HEK293 (cell line): ENCODE data around the gene TTLL7.

Source experiments
- CTCF ChIA-PET: fragments of 350-600 bp; formaldehyde crosslinking; extraction: SDS; loops from one replicate; lab custom pipeline; 2021; ENCODE audit warnings: antibody characterized with exemption; lab: Yijun Ruan, JAX
- POLR2A ChIA-PET: fragments of 300-600 bp; formaldehyde crosslinking; extraction: SDS; loops from one replicate; lab custom pipeline; 2020; ENCODE audit warnings: antibody characterized with exemption, inconsistent platforms; lab: Yijun Ruan, JAX
- H3K27ac ChIP-seq: fragments of 200-500 bp; sonication (Bioruptor generic); 2 replicates; pipeline ENCODE4 v1.5.1; 2014; ENCODE audit warnings: low read depth, low read length, control low read depth, inconsistent platforms; ENCODE audit errors: extremely low read depth
- H3K36me3 ChIP-seq, 2 experiments: fragments of 200-500 bp in 1 of 2; sonication (Bioruptor generic) in 1 of 2; 1 replicate in 1 of 2; 2 replicates in 1 of 2; pipeline ENCODE4 v1.5.1; 2014 to 2017; ENCODE audit warnings: inconsistent platforms in 2 of 2, low read length in 2 of 2; ENCODE audit not compliant: control insufficient read depth in 2 of 2, insufficient read depth in 1 of 2
- H3K4me1 ChIP-seq: fragments of 200-500 bp; sonication (Bioruptor generic); 2 replicates; pipeline ENCODE4 v1.5.1; 2014; ENCODE audit warnings: mild to moderate bottlenecking, low read length, inconsistent platforms; ENCODE audit not compliant: control insufficient read depth, insufficient read depth
- H3K4me3 ChIP-seq: 2 replicates; pipeline ENCODE4 v1.5.1; 2011; ENCODE audit warnings: low read depth, mild to moderate bottlenecking, control low read depth, low read length, moderate library complexity
- H3K9me3 ChIP-seq: fragments of 200-500 bp; sonication (Bioruptor generic); 2 replicates; pipeline ENCODE4 v1.5.1; 2014; ENCODE audit warnings: low read depth, low read length, inconsistent platforms; ENCODE audit not compliant: control insufficient read depth, insufficient read depth
- BCL11B ChIP-seq: fragments of 450-650 bp; formaldehyde crosslinking; IDR thresholded peaks from 2 replicates; pipeline ENCODE4 v1.5.1; 2016; ENCODE audit warnings: low read depth, missing biosample characterization, missing genetic modification characterization
- KLF1 ChIP-seq: fragments of 450-650 bp; formaldehyde crosslinking; IDR thresholded peaks from 2 replicates; pipeline ENCODE4 v1.5.1; 2016; ENCODE audit warnings: missing biosample characterization, missing genetic modification characterization
- MEIS1 ChIP-seq: sonication (generic); formaldehyde crosslinking; IDR thresholded peaks from 2 replicates; pipeline ENCODE4 v1.8.1; 2022; ENCODE audit warnings: missing genetic modification reagents, mild to moderate bottlenecking, borderline replicate concordance
- SALL2 ChIP-seq: fragments of 450-650 bp; formaldehyde crosslinking; IDR thresholded peaks from 2 replicates; pipeline ENCODE4 v1.5.0; 2017; ENCODE audit warnings: missing biosample characterization, mild to moderate bottlenecking, missing genetic modification characterization, borderline replicate concordance
- SCRT1 ChIP-seq: fragments of 450-650 bp; formaldehyde crosslinking; IDR thresholded peaks from 2 replicates; pipeline ENCODE4 v1.5.1; 2016; ENCODE audit warnings: missing biosample characterization, missing genetic modification characterization, borderline replicate concordance
- SP3 ChIP-seq: fragments of 450-650 bp; formaldehyde crosslinking; IDR thresholded peaks from 2 replicates; pipeline ENCODE4 v1.5.1; 2016; ENCODE audit warnings: missing biosample characterization, missing genetic modification characterization
- SP7 ChIP-seq: fragments of 450-650 bp; formaldehyde crosslinking; IDR thresholded peaks from 2 replicates; pipeline ENCODE4 v1.5.1; 2016; ENCODE audit warnings: missing biosample characterization, missing genetic modification characterization
- TCF7L2 ChIP-seq: IDR thresholded peaks from 2 replicates; pipeline ENCODE4 v1.6.1; 2011; ENCODE audit warnings: low read depth, mild to moderate bottlenecking, inconsistent platforms, low read length, moderate library complexity, borderline replicate concordance
- WT1 ChIP-seq: fragments of 450-650 bp; formaldehyde crosslinking; IDR thresholded peaks from 2 replicates; pipeline ENCODE4 v1.5.1; 2016; ENCODE audit warnings: missing biosample characterization, missing genetic modification characterization
- ZBTB44 ChIP-seq: fragments of 450-650 bp; IDR thresholded peaks from 2 replicates; pipeline ENCODE4 v1.5.1; 2018; ENCODE audit warnings: missing biosample characterization, mild to moderate bottlenecking, missing genetic modification characterization
- ZEB2 ChIP-seq: fragments of 450-650 bp; formaldehyde crosslinking; IDR thresholded peaks from 2 replicates; pipeline ENCODE4 v1.5.1; 2016; ENCODE audit warnings: missing biosample characterization, missing genetic modification characterization
- ZFP3 ChIP-seq: fragments of 450-650 bp; formaldehyde crosslinking; IDR thresholded peaks from 2 replicates; pipeline ENCODE4 v1.5.1; 2016; ENCODE audit warnings: low read depth, missing biosample characterization, missing genetic modification characterization
- ZIC2 ChIP-seq: fragments of 450-650 bp; formaldehyde crosslinking; IDR thresholded peaks from 2 replicates; pipeline ENCODE4 v1.5.1; 2016; ENCODE audit warnings: missing biosample characterization, missing genetic modification characterization
- ZNF10 ChIP-seq: fragments of 450-650 bp; formaldehyde crosslinking; IDR thresholded peaks from 2 replicates; pipeline ENCODE4 v1.5.1; 2017; ENCODE audit warnings: missing biosample characterization, missing genetic modification characterization
- ZNF121 ChIP-seq: fragments of 450-650 bp; formaldehyde crosslinking; IDR thresholded peaks from 2 replicates; pipeline ENCODE4 v1.5.1; 2016; ENCODE audit warnings: missing biosample characterization, missing genetic modification characterization
- ZNF132 ChIP-seq: fragments of 450-650 bp; formaldehyde crosslinking; IDR thresholded peaks from 2 replicates; pipeline ENCODE4 v1.5.1; 2017; ENCODE audit warnings: missing biosample characterization, missing genetic modification characterization, borderline replicate concordance
- ZNF18 ChIP-seq: fragments of 450-650 bp; formaldehyde crosslinking; IDR thresholded peaks from 2 replicates; pipeline ENCODE4 v1.5.1; 2016; ENCODE audit warnings: missing biosample characterization, missing genetic modification characterization
- ZNF23 ChIP-seq: fragments of 450-650 bp; formaldehyde crosslinking; IDR thresholded peaks from 2 replicates; pipeline ENCODE4 v1.5.1; 2016; ENCODE audit warnings: missing biosample characterization, missing genetic modification characterization, borderline replicate concordance
- ZNF274 ChIP-seq, 2 experiments: fragments of 200-500 bp in 1 of 2; fragments of 450-650 bp in 1 of 2; sonication (Bioruptor generic) in 1 of 2; formaldehyde crosslinking in 1 of 2; IDR thresholded peaks; 2 replicates each; pipeline versions ENCODE4 v1.5.1 to v1.6.1; 2014 to 2016; ENCODE audit warnings: borderline replicate concordance in 1 of 2, inconsistent platforms in 1 of 2, low read length in 1 of 2, missing biosample characterization in 1 of 2, missing genetic modification characterization in 1 of 2
- ZNF311 ChIP-seq: fragments of 450-650 bp; formaldehyde crosslinking; IDR thresholded peaks from 2 replicates; pipeline ENCODE4 v1.5.1; 2017; ENCODE audit warnings: missing biosample characterization, missing genetic modification characterization, borderline replicate concordance
- ZNF423 ChIP-seq: fragments of 450-650 bp; formaldehyde crosslinking; IDR thresholded peaks from 2 replicates; pipeline ENCODE4 v1.5.1; 2016; ENCODE audit warnings: missing biosample characterization, missing genetic modification characterization
- ZNF585B ChIP-seq: fragments of 450-650 bp; formaldehyde crosslinking; IDR thresholded peaks from 2 replicates; pipeline ENCODE4 v1.5.1; 2016; ENCODE audit warnings: missing biosample characterization, missing genetic modification characterization
- ZNF677 ChIP-seq: fragments of 450-650 bp; IDR thresholded peaks from 2 replicates; pipeline ENCODE4 v1.5.0; 2018; ENCODE audit warnings: missing biosample characterization, mild to moderate bottlenecking, missing genetic modification characterization, moderate library complexity
- ZSCAN23 ChIP-seq: fragments of 450-650 bp; formaldehyde crosslinking; IDR thresholded peaks from 2 replicates; pipeline ENCODE4 v1.5.1; 2016; ENCODE audit warnings: missing biosample characterization, missing genetic modification characterization
- ZSCAN5A ChIP-seq: fragments of 450-650 bp; formaldehyde crosslinking; IDR thresholded peaks from 2 replicates; pipeline ENCODE4 v1.5.1; 2016; ENCODE audit warnings: missing biosample characterization, missing genetic modification characterization

Gene TTLL7

GRCh38 chr1:83829106-83829505 lies 169.8 kb downstream of the TTLL7 start:
- CTCF ChIA-PET: interaction anchor here (0.7 kb wide), 1 partner anchor 258 kb away, joined by 4 read pairs; no protein-coding TSS in a partner anchor
- Histone ChIP-seq H3K36me3 (no peaks in the 10 kb centered on the region), H3K4me3 (no peak overlapping the region), H3K9me3 (no peaks in the 10 kb centered on the region; the same call in 1 of the 2 replicates), H3K4me1 (no peaks in the 10 kb centered on the region), H3K27ac (no peak overlapping the region)
- TF ChIP-seq ZNF423: no peak
- TF ChIP-seq SCRT1 (tag by site-specific recombination): no peak
- TF ChIP-seq ZNF311: no peak
- no peak for TF ChIP-seq ZNF18 (tag by site-specific recombination)
- TF ChIP-seq ZEB2 (tag by site-specific recombination): no peak
- TF ChIP-seq TCF7L2: no peak
- no peak for TF ChIP-seq ZSCAN23
- no peak for TF ChIP-seq ZNF23
- no peak for TF ChIP-seq SP7 (tag by site-specific recombination)
- TF ChIP-seq BCL11B (tag by site-specific recombination): no peak
- TF ChIP-seq KLF1 (tag by site-specific recombination): no peak
- TF ChIP-seq ZNF274 (IDR thresholded peaks at IDR 0.05; ENCODE audit: low read length): no peak
- TF ChIP-seq ZNF274 (tag by site-specific recombination; IDR thresholded peaks at IDR 0.05; ENCODE audit: borderline replicate concordance): no peak
- TF ChIP-seq ZNF121: no peak
- TF ChIP-seq SP3 (tag by site-specific recombination): no peak
- no peak for TF ChIP-seq ZIC2
- POLR2A ChIA-PET: no interaction called here

- Histone ChIP-seq H3K36me3 (no peaks in the 10 kb centered on the region), H3K4me1 (no peaks in the 10 kb centered on the region), H3K27ac (no peak overlapping the region), H3K9me3 (no peaks in the 10 kb centered on the region; the same call in 1 of the 2 replicates), H3K4me3 (no peak overlapping the region)
- CTCF ChIA-PET: interaction anchor here (0.7 kb wide), 1 partner anchor 257 kb away, joined by 4 read pairs; no protein-coding TSS in a partner anchor
- TF ChIP-seq ZNF585B (tag by site-specific recombination) (no peak), ZFP3 (tag by site-specific recombination) (no peak), ZNF10 (tag by site-specific recombination) (no peak), ZSCAN5A (tag by site-specific recombination) (no peak), ZNF132 (no peak), ZBTB44 (tag by site-specific recombination) (no peak), SALL2 (tag by site-specific recombination) (no peak), WT1 (tag by site-specific recombination) (no peak), ZNF677 (tag by site-specific recombination) (no peak), MEIS1 (CRISPR knock-in tag) (no peak)
- POLR2A ChIA-PET: no interaction called here
These were observed 170.5 kb downstream of the TTLL7 start for GRCh38 chr1:83828456-83828855.
